WI38 (cell line): ENCODE data around the gene SLC34A1.

Experiments
- H3K4me3 ChIP-seq: 2 replicates; pipeline ENCODE4 v1.5.1; 2011; ENCODE audit warnings: low read depth, mild to moderate bottlenecking, control low read depth, low read length
- TF ChIP-seq, protein P1 (sequence below): IDR thresholded peaks from 2 replicates; pipeline ENCODE4 v1.5.1; 2012; ENCODE audit warnings: low read depth, mild to moderate bottlenecking, control low read depth, low read length

The SLC34A1 gene

GRCh38 chr5:177402271-177403043 is 18.2 kb downstream of the SLC34A1 start:
- TF ChIP-seq, protein P1, sequence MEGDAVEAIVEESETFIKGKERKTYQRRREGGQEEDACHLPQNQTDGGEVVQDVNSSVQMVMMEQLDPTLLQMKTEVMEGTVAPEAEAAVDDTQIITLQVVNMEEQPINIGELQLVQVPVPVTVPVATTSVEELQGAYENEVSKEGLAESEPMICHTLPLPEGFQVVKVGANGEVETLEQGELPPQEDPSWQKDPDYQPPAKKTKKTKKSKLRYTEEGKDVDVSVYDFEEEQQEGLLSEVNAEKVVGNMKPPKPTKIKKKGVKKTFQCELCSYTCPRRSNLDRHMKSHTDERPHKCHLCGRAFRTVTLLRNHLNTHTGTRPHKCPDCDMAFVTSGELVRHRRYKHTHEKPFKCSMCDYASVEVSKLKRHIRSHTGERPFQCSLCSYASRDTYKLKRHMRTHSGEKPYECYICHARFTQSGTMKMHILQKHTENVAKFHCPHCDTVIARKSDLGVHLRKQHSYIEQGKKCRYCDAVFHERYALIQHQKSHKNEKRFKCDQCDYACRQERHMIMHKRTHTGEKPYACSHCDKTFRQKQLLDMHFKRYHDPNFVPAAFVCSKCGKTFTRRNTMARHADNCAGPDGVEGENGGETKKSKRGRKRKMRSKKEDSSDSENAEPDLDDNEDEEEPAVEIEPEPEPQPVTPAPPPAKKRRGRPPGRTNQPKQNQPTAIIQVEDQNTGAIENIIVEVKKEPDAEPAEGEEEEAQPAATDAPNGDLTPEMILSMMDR, result peak; percentile 19; the same call in 1 of the 2 replicates
- H3K4me3 ChIP-seq, result no peak overlapping the region

DNA sequence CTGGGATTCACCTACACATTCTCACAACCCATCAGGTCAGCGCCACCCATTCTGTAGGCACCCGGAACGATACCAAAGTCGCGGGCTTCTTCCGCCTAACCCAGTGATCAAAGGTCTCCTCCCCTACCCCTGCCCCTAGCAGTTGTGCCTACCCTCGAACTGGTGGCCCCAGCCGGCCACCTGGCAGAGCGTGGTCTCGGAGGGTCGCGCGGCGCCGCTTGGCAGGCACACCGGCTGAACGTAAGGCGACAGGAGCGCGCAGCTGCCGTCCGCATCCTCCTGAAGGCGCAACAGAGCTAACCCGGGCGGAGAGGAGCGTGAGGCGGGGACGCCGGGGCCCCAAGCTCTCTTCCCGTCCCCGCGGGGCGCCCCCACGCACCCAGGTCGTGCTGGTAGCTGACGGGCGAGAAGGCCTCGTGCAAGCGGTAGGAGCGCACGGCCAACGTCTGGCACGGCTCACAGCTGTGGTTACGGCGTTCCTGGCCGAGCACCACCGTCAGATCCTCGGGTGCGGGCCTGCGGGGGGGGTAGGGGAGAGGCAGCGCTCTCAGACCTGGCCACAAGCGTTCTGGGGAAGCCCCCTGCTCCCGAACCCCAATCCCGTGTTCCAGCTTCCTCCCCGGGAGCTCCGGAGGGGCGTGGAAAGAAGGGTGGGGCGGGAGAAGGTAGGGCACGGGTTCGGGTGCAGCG is 19.0 kb downstream of the SLC34A1 start:
- TF ChIP-seq, protein P1, result no peak

DNA sequence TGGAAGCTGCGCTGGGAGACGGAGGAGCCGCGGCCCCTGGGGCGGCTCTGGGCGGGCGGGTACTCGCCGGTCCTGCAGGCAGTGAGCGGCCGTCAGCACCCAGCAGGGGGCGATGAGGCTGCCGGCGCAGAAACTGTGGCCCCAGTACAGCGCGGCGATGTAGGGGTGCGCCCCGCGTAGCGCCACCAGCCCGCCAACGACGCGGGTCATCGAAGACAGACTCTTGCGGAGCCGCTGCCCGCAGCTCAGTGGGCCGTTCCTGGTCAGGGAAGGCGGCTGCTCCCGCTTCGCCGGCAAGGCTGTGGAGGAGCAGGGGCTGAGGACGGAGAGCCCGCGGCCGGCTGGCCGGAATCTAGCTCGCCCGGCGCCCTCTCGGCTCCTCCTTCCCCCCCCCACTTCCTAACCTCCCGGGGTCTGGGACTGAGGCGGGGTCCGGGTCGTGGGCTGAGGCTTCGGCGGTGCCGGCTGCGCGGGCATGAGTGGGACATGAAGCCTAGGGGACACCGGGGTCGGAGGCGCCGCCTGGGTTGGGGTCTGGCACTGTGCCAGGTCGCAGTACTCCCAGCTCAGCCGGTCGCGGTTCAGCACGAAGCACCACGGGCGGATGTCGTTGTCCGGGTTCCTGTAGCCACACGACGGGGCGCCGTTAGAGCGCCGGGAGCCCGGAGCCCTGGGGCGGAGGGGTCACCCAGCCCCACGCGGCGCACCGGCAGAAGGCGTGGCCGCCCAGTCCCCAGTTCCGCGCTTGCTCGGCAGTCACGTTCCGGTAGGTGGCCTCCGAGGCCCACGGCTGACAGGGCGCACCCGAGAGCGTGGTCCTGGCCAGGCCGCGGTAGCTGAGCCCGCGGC is 19.8 kb downstream of the SLC34A1 start:
- peak overlapping the region; percentile 65 for H3K4me3 ChIP-seq
- TF ChIP-seq, protein P1, result peak; percentile 75

More for the DNA sequence above, 19.0 kb downstream of the SLC34A1 start:
- H3K4me3 ChIP-seq, result peak overlapping the region; percentile 65

GRCh38 chr5:177404641-177405179 is 20.5 kb downstream of the SLC34A1 start:
- H3K4me3 ChIP-seq, result peak overlapping the region; percentile 65
- TF ChIP-seq, protein P1, result no peak

GRCh38 chr5:177405312-177405711 is 21.1 kb downstream of the SLC34A1 start:
- TF ChIP-seq, protein P1, result no peak
- no peak overlapping the region for H3K4me3 ChIP-seq

GRCh38 chr5:177405805-177406204 is 21.6 kb downstream of the SLC34A1 start:
- H3K4me3 ChIP-seq, result no peak overlapping the region
- TF ChIP-seq, protein P1, result no peak
